Neuronal stem cell (in vitro differentiated cells): ENCODE results near the gene MDP1.
A peak's percentile ranks its signal among the peaks of the same experiment; 100 is the strongest.

ENCODE experiments used
- DNase-seq: peaks from one replicate; pipeline ENCODE4 v3.0.0-alpha.2; 2013; ENCODE audit warnings: low spot score
- H2AFZ ChIP-seq: one replicate; pipeline ENCODE4 v1.6.1; 2013; ENCODE audit warnings: mild to moderate bottlenecking, low read length, inconsistent platforms
- H2AK5ac ChIP-seq: 2 replicates; pipeline ENCODE4 v1.6.1; 2013; ENCODE audit warnings: low read depth, mild to moderate bottlenecking, inconsistent platforms, low read length, moderate library complexity, mixed read lengths
- H2BK120ac ChIP-seq: 2 replicates; pipeline ENCODE4 v1.6.1; 2013; ENCODE audit warnings: low read depth, mild to moderate bottlenecking, inconsistent platforms, low read length, moderate library complexity, mixed read lengths
- H2BK12ac ChIP-seq: one replicate; pipeline ENCODE4 v1.6.1; 2013; ENCODE audit warnings: low read length, inconsistent platforms
- H2BK15ac ChIP-seq: 2 replicates; pipeline ENCODE4 v1.6.1; 2013; ENCODE audit warnings: mild to moderate bottlenecking, low read length, inconsistent platforms, mixed read lengths
- H2BK5ac ChIP-seq: one replicate; pipeline ENCODE4 v1.6.1; 2013; ENCODE audit warnings: inconsistent platforms, mild to moderate bottlenecking, low read length, moderate library complexity
- H3K14ac ChIP-seq: one replicate; pipeline ENCODE4 v1.6.1; 2013; ENCODE audit warnings: low read length, inconsistent platforms
- H3K18ac ChIP-seq: 2 replicates; pipeline ENCODE4 v1.6.1; 2013; ENCODE audit warnings: low read length, inconsistent platforms
- H3K23ac ChIP-seq: 2 replicates; pipeline ENCODE4 v1.6.1; 2013; ENCODE audit warnings: low read depth, mild to moderate bottlenecking, mixed read lengths, low read length, inconsistent platforms; ENCODE audit not compliant: poor library complexity
- H3K27ac ChIP-seq: replicated peaks from 3 replicates; pipeline ENCODE4 v1.5.1; 2013; ENCODE audit warnings: low read length, inconsistent platforms
- H3K27me3 ChIP-seq, 3 experiments: 2 replicates each; pipeline ENCODE4 v1.6.1; 2013; ENCODE audit warnings: low read length in 3 of 3, mild to moderate bottlenecking in 2 of 3, inconsistent platforms in 1 of 3, low read depth in 1 of 3, mixed read lengths in 1 of 3, moderate library complexity in 1 of 3; ENCODE audit not compliant: control insufficient read depth in 3 of 3, insufficient read depth in 3 of 3
- H3K36me3 ChIP-seq, 2 donors: replicated peaks in 1 of 2; 2 replicates each; pipeline ENCODE4 v1.6.1; 2013; ENCODE audit warnings: low read length in 2 of 2; ENCODE audit not compliant: control insufficient read depth in 2 of 2, insufficient read depth in 2 of 2
- H3K4ac ChIP-seq: 2 replicates; pipeline ENCODE4 v1.6.1; 2013; ENCODE audit warnings: inconsistent platforms, mild to moderate bottlenecking, low read length, moderate library complexity
- H3K4me1 ChIP-seq, 2 donors: 1 replicate in 1 of 2; 2 replicates in 1 of 2; pipeline ENCODE4 v1.6.1; 2013; ENCODE audit warnings: low read length in 2 of 2, low read depth in 1 of 2; ENCODE audit not compliant: control insufficient read depth in 2 of 2, insufficient read depth in 1 of 2
- H3K4me2 ChIP-seq: one replicate; pipeline ENCODE4 v1.6.1; 2013; ENCODE audit warnings: mild to moderate bottlenecking, low read length, inconsistent platforms; ENCODE audit not compliant: insufficient read depth, poor library complexity, severe bottlenecking
- H3K4me3 ChIP-seq, 2 donors: 2 replicates each; pipeline ENCODE4 v1.5.1; 2013; ENCODE audit warnings: low read length in 2 of 2, mild to moderate bottlenecking in 2 of 2, inconsistent platforms in 1 of 2, moderate library complexity in 1 of 2
- H3K79me1 ChIP-seq: one replicate; pipeline ENCODE4 v1.6.1; 2013; ENCODE audit warnings: low read depth, mild to moderate bottlenecking, inconsistent platforms, low read length, moderate library complexity
- H3K9ac ChIP-seq: one replicate; pipeline ENCODE4 v1.6.1; 2013; ENCODE audit warnings: mild to moderate bottlenecking, low read depth, low read length, inconsistent platforms; ENCODE audit not compliant: poor library complexity
- H3K9me3 ChIP-seq, 2 donors: replicated peaks in 1 of 2; 2 replicates each; pipeline versions ENCODE3 to v1.6.1; 2013; ENCODE audit warnings: low read length in 2 of 2, mild to moderate bottlenecking in 2 of 2, inconsistent platforms in 1 of 2, low read depth in 1 of 2, mixed read lengths in 1 of 2, moderate library complexity in 1 of 2; ENCODE audit not compliant: control insufficient read depth in 2 of 2, insufficient read depth in 1 of 2
- H4K8ac ChIP-seq: one replicate; pipeline ENCODE4 v1.6.1; 2013; ENCODE audit warnings: low read depth, mild to moderate bottlenecking, inconsistent platforms, low read length, moderate library complexity
- H4K91ac ChIP-seq: one replicate; pipeline ENCODE4 v1.6.1; 2013; ENCODE audit warnings: low read length, low read depth, mild to moderate bottlenecking, inconsistent platforms; ENCODE audit not compliant: poor library complexity
- WGBS, 2 donors: extraction: QIAGEN DNeasy Blood & Tissue Kit; methylation state at CpG; one replicate each; pipeline ENCODE4 v1.1.7; 2013; ENCODE audit warnings: missing lambda C conversion rate in 2 of 2, mixed read lengths in 1 of 2; ENCODE audit not compliant: insufficient read length in 2 of 2, insufficient replicate concordance in 1 of 2; ENCODE audit errors: extremely low coverage in 2 of 2; 5-methylcytosine and 5-hydroxymethylcytosine counted together

MDP1 gene

GRCh38 chr14:24195186-24196070 lies 20.4 kb downstream of the MDP1 start, which contains the start of gene TM9SF1:
TM9SF1 (minus strand) TSS chr14:24195441; CDS start chr14:24195019, 422 bp downstream.
- WGBS, 2 donors, result no CpG with 5 or more reads among the region's 89 CpGs
- H4K8ac ChIP-seq, result peak within 1 kb of the TSS; percentile 43
- peaks cover 3% of the 10 kb centered on the region for H3K79me1 ChIP-seq

GRCh38 chr14:24194873-24195185 lies 21.0 kb downstream of the MDP1 start:
- Histone ChIP-seq H3K27ac (peak overlapping the region; percentile 97), H3K9ac (peak overlapping the region; percentile 93), H2BK5ac (peak overlapping the region; percentile 95), H2BK120ac (no peak overlapping the region), H3K4ac (peak overlapping the region; percentile 5), H3K18ac (peak overlapping the region; percentile 100), H3K9me3 (no peaks in the 10 kb centered on the region), H2BK12ac (no peak overlapping the region), H4K8ac (no peak overlapping the region), H3K4me2 (peak overlapping the region; percentile 96), H4K91ac (no peak overlapping the region), H3K79me1 (peaks cover 3% of the 10 kb centered on the region), H3K4me3 (peak overlapping the region; percentile 53 to 92), H3K36me3 (peaks cover 22 to 52% of the 10 kb centered on the region in 2 donors), H3K23ac (peak overlapping the region; percentile 7), H3K14ac (peak overlapping the region; percentile 89), H2AFZ (peak overlapping the region; percentile 99), H2BK15ac (peak overlapping the region; percentile 64), H3K4me1 (peaks cover 2 to 5% of the 10 kb centered on the region in 2 donors), H2AK5ac (peak overlapping the region; percentile 9), H3K27me3 (peaks cover 0 to 2% (median 0%) of the 10 kb centered on the region in 3 experiments)
- WGBS, 2 donors, result no CpG with 5 or more reads among the region's 8 CpGs
- DNase-seq, result no peak

More at GRCh38 chr14:24195186-24196070, 20.4 kb downstream of the MDP1 start, which contains the start of gene TM9SF1:
- H2BK15ac ChIP-seq, result peak within 1 kb of the TSS; percentile 64
- H3K9ac ChIP-seq, result peak within 1 kb of the TSS; percentile 93
- H2BK5ac ChIP-seq, result peak within 1 kb of the TSS; percentile 95
- H3K27ac ChIP-seq, result peak within 1 kb of the TSS; percentile 97
- H3K4me3 ChIP-seq, result peak within 1 kb of the TSS; percentile 53 to 92
- H3K27me3 ChIP-seq, result peaks cover 0 to 2% (median 0%) of the 10 kb centered on the region in 3 experiments
- peak within 1 kb of the TSS; percentile 99 for H2AFZ ChIP-seq
- H3K18ac ChIP-seq, result peak within 1 kb of the TSS; percentile 100
- peaks cover 20 to 50% of the 10 kb centered on the region in 2 donors for H3K36me3 ChIP-seq
- H3K9me3 ChIP-seq, result no peaks in the 10 kb centered on the region
- peaks cover 2 to 5% of the 10 kb centered on the region in 2 donors for H3K4me1 ChIP-seq
- H2BK12ac ChIP-seq, result peak within 1 kb of the TSS; percentile 58
- peak within 1 kb of the TSS; percentile 89 for H3K14ac ChIP-seq
- peak within 1 kb of the TSS; percentile 20 for H2AK5ac ChIP-seq
- peak within 1 kb of the TSS; percentile 96 for H3K4me2 ChIP-seq
- H2BK120ac ChIP-seq, result peak within 1 kb of the TSS; percentile 76
- DNase-seq, result peak; percentile 71
- H3K4ac ChIP-seq, result peak within 1 kb of the TSS; percentile 5
- H4K91ac ChIP-seq, result no peak within 1 kb of the TSS
- peak within 1 kb of the TSS; percentile 93 for H3K23ac ChIP-seq

GRCh38 chr14:24194186-24194872 lies 21.5 kb downstream of the MDP1 start:
- Histone ChIP-seq H2BK12ac (no peak overlapping the region), H3K4me1 (peaks cover 2 to 5% of the 10 kb centered on the region in 2 donors)
- WGBS, 2 donors, result no CpG with 5 or more reads among the region's 7 CpGs

More at GRCh38 chr14:24194186-24194872, 21.5 kb downstream of the MDP1 start:
- no peak overlapping the region for H2BK5ac ChIP-seq
- no peak overlapping the region for H4K91ac ChIP-seq
- peak overlapping the region; percentile 56 for H3K9ac ChIP-seq
- H4K8ac ChIP-seq, result no peak overlapping the region
- H3K14ac ChIP-seq, result no peak overlapping the region
- no peak overlapping the region for H2BK15ac ChIP-seq
- peak overlapping the region; percentile 99 for H2AFZ ChIP-seq
- H3K23ac ChIP-seq, result no peak overlapping the region
- peak overlapping the region; percentile 96 for H3K4me2 ChIP-seq
- peak overlapping the region; percentile 9 for H2AK5ac ChIP-seq
- no peak overlapping the region for H3K4ac ChIP-seq
- H3K79me1 ChIP-seq, result peaks cover 3% of the 10 kb centered on the region
- no peaks in the 10 kb centered on the region for H3K9me3 ChIP-seq
- no peak overlapping the region for H3K27ac ChIP-seq
- DNase-seq, result no peak
- peaks cover 22 to 53% of the 10 kb centered on the region in 2 donors for H3K36me3 ChIP-seq
- H2BK120ac ChIP-seq, result no peak overlapping the region
- no peak overlapping the region for H3K18ac ChIP-seq
- H3K4me3 ChIP-seq, result peak overlapping the region in 1 of 2 donors; percentile 53
- H3K27me3 ChIP-seq, result peaks cover 0 to 2% (median 0%) of the 10 kb centered on the region in 3 experiments
